SK-N-SH (cell line): Measurements from ENCODE around the gene IL6ST. TPM values are rescaled to one million over a fixed set of nuclear protein-coding genes. Genes with fewer than 3 reads are reported as not detected.
A peak's percentile ranks its signal among the peaks of the same experiment; 100 is the strongest.

Source experiments
- CTCF ChIA-PET: fragments of 300-600, 350-600 bp; formaldehyde crosslinking; extraction: SDS; loops from one replicate; lab custom pipeline; 2021; lab: Yijun Ruan, JAX
- POLR2A ChIA-PET: fragments of 350-600 bp; sonication (Branson Sonifier 250); formaldehyde crosslinking; extraction: SDS; loops from one replicate; lab custom pipeline; 2020; ENCODE audit warnings: antibody characterized with exemption, inconsistent platforms; lab: Yijun Ruan, JAX
- DNase-seq: peaks from one replicate; pipeline ENCODE4 v3.0.0; 2012
- H2AFZ ChIP-seq: fragments of 200-600 bp; sonication (generic); 2 replicates; pipeline ENCODE4 v1.8.1; 2016; ENCODE audit warnings: antibody characterized with exemption, mild to moderate bottlenecking, low read depth
- H3F3A ChIP-seq: fragments of 200-600 bp; sonication (generic); replicated peaks from 2 replicates; pipeline ENCODE3; 2016; ENCODE audit warnings: antibody characterized with exemption, mild to moderate bottlenecking; ENCODE audit not compliant: insufficient read depth
- H3K27ac ChIP-seq, 2 experiments: fragments of 200-500 bp in 1 of 2; fragments of 200-600 bp in 1 of 2; sonication (Bioruptor generic) in 1 of 2; sonication (generic), shearing (Covaris generic) in 1 of 2; 2 replicates each; pipeline versions ENCODE4 v1.5.1 to v1.6.1; 2014 to 2016; ENCODE audit warnings: low read depth in 2 of 2, inconsistent platforms in 1 of 2, low read length in 1 of 2, mild to moderate bottlenecking in 1 of 2, mixed read lengths in 1 of 2
- H3K27me3 ChIP-seq: fragments of 200-600 bp; sonication (generic), shearing (Covaris generic); 2 replicates; pipeline ENCODE4 v1.6.1; 2016; ENCODE audit warnings: mixed run types; ENCODE audit not compliant: insufficient read depth
- H3K36me3 ChIP-seq, 2 experiments: fragments of 200-500 bp in 1 of 2; fragments of 200-600 bp in 1 of 2; sonication (Bioruptor generic) in 1 of 2; sonication (generic) in 1 of 2; replicated peaks in 1 of 2; 2 replicates each; pipeline versions ENCODE3 to v1.5.1; 2014 to 2016; ENCODE audit warnings: low read length in 1 of 2, mild to moderate bottlenecking in 1 of 2; ENCODE audit not compliant: insufficient read depth in 2 of 2, control insufficient read depth in 1 of 2
- H3K4me1 ChIP-seq, 2 experiments: fragments of 200-500 bp in 1 of 2; fragments of 200-600 bp in 1 of 2; sonication (Bioruptor generic) in 1 of 2; sonication (generic), shearing (Covaris generic) in 1 of 2; 2 replicates each; pipeline versions ENCODE4 v1.5.1 to v1.6.1; 2014 to 2016; ENCODE audit warnings: low read depth in 1 of 2, low read length in 1 of 2, mixed run types in 1 of 2; ENCODE audit not compliant: insufficient read depth in 2 of 2, control insufficient read depth in 1 of 2
- H3K4me2 ChIP-seq: fragments of 200-600 bp; sonication (generic), shearing (Covaris generic); 2 replicates; pipeline ENCODE4 v1.6.1; 2017; ENCODE audit warnings: mixed run types
- H3K4me3 ChIP-seq, 2 experiments: fragments of 200-500 bp in 1 of 2; fragments of 200-600 bp in 1 of 2; sonication (Bioruptor generic) in 1 of 2; sonication (generic), shearing (Covaris generic) in 1 of 2; 2 replicates each; pipeline versions ENCODE4 v1.5.1 to v1.8.1; 2014 to 2016; ENCODE audit warnings: low read depth in 2 of 2, inconsistent platforms in 1 of 2, low read length in 1 of 2, mild to moderate bottlenecking in 1 of 2, mixed read lengths in 1 of 2, moderate library complexity in 1 of 2
- H3K79me2 ChIP-seq: fragments of 200-600 bp; sonication (generic); 2 replicates; pipeline ENCODE4 v1.8.1; 2017; ENCODE audit warnings: mild to moderate bottlenecking; ENCODE audit not compliant: insufficient read depth
- H3K9ac ChIP-seq: fragments of 200-600 bp; sonication (generic); 2 replicates; pipeline ENCODE4 v1.6.1; 2017; ENCODE audit warnings: mixed run types
- H3K9me2 ChIP-seq: fragments of 200-600 bp; sonication (generic); 2 replicates; pipeline ENCODE4 v1.6.1; 2017; ENCODE audit warnings: mixed run types
- H3K9me3 ChIP-seq: fragments of 200-600 bp; sonication (generic); 2 replicates; pipeline ENCODE4 v1.6.1; 2017; ENCODE audit warnings: mixed run types, mild to moderate bottlenecking, moderate library complexity
- H4K20me1 ChIP-seq: fragments of 200-600 bp; sonication (generic); 2 replicates; pipeline ENCODE4 v1.6.1; 2017; ENCODE audit warnings: mild to moderate bottlenecking, mixed run types; ENCODE audit not compliant: insufficient read depth
- EP300 ChIP-seq, 2 experiments: IDR thresholded peaks; 2 replicates each; pipeline versions ENCODE4 v1.4.0 to v1.6.1; 2012; ENCODE audit warnings: borderline replicate concordance in 1 of 2, low read depth in 1 of 2, low read length in 1 of 2
- EZH2phosphoT487 ChIP-seq: fragments of 200-600 bp; sonication (generic); IDR thresholded peaks from 2 replicates; pipeline ENCODE4 v1.6.1; 2017; ENCODE audit warnings: low read depth, mixed run types, mild to moderate bottlenecking, antibody characterized with exemption, moderate library complexity, borderline replicate concordance
- FOXJ3 ChIP-seq: sonication (generic); formaldehyde crosslinking; IDR thresholded peaks from 2 replicates; pipeline ENCODE4 v1.5.1; 2020; ENCODE audit warnings: mild to moderate bottlenecking, missing genetic modification reagents
- FOXM1 ChIP-seq: IDR thresholded peaks from 2 replicates; pipeline ENCODE4 v1.4.0; 2012; ENCODE audit warnings: low read depth, mild to moderate bottlenecking
- GABPA ChIP-seq: IDR thresholded peaks from 2 replicates; pipeline ENCODE4 v1.4.0; 2012; ENCODE audit warnings: low read depth, mild to moderate bottlenecking
- JUND ChIP-seq: IDR thresholded peaks from 2 replicates; pipeline ENCODE4 v1.4.0; 2012
- POLR2AphosphoS5 ChIP-seq: IDR thresholded peaks from 2 replicates; pipeline ENCODE4 v1.6.1; 2012; ENCODE audit warnings: low read depth, low read length
- RXRA ChIP-seq: IDR thresholded peaks from 2 replicates; pipeline ENCODE4 v1.4.0; 2012; ENCODE audit warnings: low read depth, mild to moderate bottlenecking, borderline replicate concordance
- SIN3A ChIP-seq: IDR thresholded peaks from 2 replicates; pipeline ENCODE4 v1.6.1; 2012; ENCODE audit warnings: low read depth, mild to moderate bottlenecking, low read length, moderate library complexity, borderline replicate concordance
- SMC3 ChIP-seq: IDR thresholded peaks from 2 replicates; pipeline ENCODE4 v1.6.1; 2012; ENCODE audit warnings: low read depth, low read length, improper control_type of control experiment
- TCF12 ChIP-seq: IDR thresholded peaks from 2 replicates; pipeline ENCODE4 v1.4.0; 2012
- TEAD4 ChIP-seq: IDR thresholded peaks from 2 replicates; pipeline ENCODE4 v1.4.0; 2012; ENCODE audit warnings: mild to moderate bottlenecking, borderline replicate concordance; ENCODE audit not compliant: insufficient read depth
- YY1 ChIP-seq: IDR thresholded peaks from 2 replicates; pipeline ENCODE4 v1.4.0; 2012; ENCODE audit warnings: low read depth, mild to moderate bottlenecking
- WGBS: methylation state at CpG from one replicate; pipeline ENCODE4 v1.1.6; 2017; ENCODE audit warnings: low lambda C conversion rate; 5-methylcytosine and 5-hydroxymethylcytosine counted together
- polyA plus RNA-seq, 3 experiments: library from polyadenylated mRNA; depleted of rRNA; stranded (reverse); fragments of >200 nt; gene quantifications; 2 replicates each; pipeline ENCODE4 v1.2.3, GENCODE V29; 2012
- TF ChIP-seq, protein P1 (sequence below): fragments of 200-600 bp; sonication (generic); IDR thresholded peaks from 2 replicates; pipeline ENCODE4 v1.6.1; 2017; ENCODE audit warnings: antibody characterized with exemption, mild to moderate bottlenecking, moderate library complexity
- TF ChIP-seq, protein P2 (sequence below): IDR thresholded peaks from 2 replicates; pipeline ENCODE4 v1.6.1; 2012; ENCODE audit warnings: mild to moderate bottlenecking, low read depth, low read length, moderate library complexity
- TF ChIP-seq, protein P3 (sequence below): IDR thresholded peaks from 2 replicates; pipeline ENCODE4 v1.4.0; 2012; ENCODE audit warnings: low read depth, borderline replicate concordance

Gene IL6ST
- polyA plus RNA-seq, 1 of the 3 experiments (the other 2 are of a cell fraction) = 16.0 TPM

DNA sequence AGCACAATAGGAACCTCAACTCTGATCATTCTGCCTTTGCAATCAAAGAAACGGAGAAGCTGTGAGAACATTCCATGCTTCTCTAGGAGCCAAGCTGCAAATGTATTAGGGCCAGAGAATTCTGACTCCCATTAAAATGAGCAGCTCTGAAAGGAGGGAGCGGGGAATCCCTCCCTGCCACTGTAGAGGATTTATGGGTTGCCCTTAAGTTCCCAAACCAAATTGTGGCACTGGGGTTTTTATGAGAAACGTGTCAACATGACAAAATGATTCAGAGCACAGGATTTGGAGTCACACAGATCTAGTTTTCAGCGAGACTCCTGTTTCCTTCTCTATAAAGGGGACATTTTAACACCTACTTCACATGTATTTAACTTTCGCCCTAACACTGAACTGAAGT, 1.8 kb downstream of the IL6ST start:
- no peaks in the 10 kb centered on the region for H3K9me2 ChIP-seq
- no peaks in the 10 kb centered on the region for H3K9me3 ChIP-seq
- peak overlapping the region; percentile 94; the same call in 1 of the 2 replicates for H3K9ac ChIP-seq
- H3K4me2 ChIP-seq = peak overlapping the region; percentile 65
- 48% methylated on average over 5 of the region's 5 CpGs for WGBS
- H3F3A ChIP-seq = peaks cover 20% of the 10 kb centered on the region
- H3K4me1 ChIP-seq = peaks cover 12 to 14% of the 10 kb centered on the region in 2 experiments; a peak in 3 of 4 replicates
- H3K36me3 ChIP-seq = no peaks in the 10 kb centered on the region
- H4K20me1 ChIP-seq = peaks cover 53% of the 10 kb centered on the region
- no peaks in the 10 kb centered on the region for H3K27me3 ChIP-seq
- no peak for DNase-seq
- CTCF ChIA-PET = interaction anchor here (1.8 kb wide), 1 partner anchor 208 kb away, joined by 6 read pairs; no protein-coding TSS in a partner anchor
- POLR2A ChIA-PET = no interaction called here
- no peak overlapping the region for H3K27ac ChIP-seq
- TF ChIP-seq, protein P1, sequence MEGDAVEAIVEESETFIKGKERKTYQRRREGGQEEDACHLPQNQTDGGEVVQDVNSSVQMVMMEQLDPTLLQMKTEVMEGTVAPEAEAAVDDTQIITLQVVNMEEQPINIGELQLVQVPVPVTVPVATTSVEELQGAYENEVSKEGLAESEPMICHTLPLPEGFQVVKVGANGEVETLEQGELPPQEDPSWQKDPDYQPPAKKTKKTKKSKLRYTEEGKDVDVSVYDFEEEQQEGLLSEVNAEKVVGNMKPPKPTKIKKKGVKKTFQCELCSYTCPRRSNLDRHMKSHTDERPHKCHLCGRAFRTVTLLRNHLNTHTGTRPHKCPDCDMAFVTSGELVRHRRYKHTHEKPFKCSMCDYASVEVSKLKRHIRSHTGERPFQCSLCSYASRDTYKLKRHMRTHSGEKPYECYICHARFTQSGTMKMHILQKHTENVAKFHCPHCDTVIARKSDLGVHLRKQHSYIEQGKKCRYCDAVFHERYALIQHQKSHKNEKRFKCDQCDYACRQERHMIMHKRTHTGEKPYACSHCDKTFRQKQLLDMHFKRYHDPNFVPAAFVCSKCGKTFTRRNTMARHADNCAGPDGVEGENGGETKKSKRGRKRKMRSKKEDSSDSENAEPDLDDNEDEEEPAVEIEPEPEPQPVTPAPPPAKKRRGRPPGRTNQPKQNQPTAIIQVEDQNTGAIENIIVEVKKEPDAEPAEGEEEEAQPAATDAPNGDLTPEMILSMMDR = no peak
- TF ChIP-seq GABPA = no peak
- no peak for TF ChIP-seq EZH2phosphoT487
- H3K4me3 ChIP-seq = peak overlapping the region; percentile 72 to 74; a peak in 3 of 4 replicates
- peaks cover 66% of the 10 kb centered on the region for H3K79me2 ChIP-seq
- no peak overlapping the region for H2AFZ ChIP-seq

DNA sequence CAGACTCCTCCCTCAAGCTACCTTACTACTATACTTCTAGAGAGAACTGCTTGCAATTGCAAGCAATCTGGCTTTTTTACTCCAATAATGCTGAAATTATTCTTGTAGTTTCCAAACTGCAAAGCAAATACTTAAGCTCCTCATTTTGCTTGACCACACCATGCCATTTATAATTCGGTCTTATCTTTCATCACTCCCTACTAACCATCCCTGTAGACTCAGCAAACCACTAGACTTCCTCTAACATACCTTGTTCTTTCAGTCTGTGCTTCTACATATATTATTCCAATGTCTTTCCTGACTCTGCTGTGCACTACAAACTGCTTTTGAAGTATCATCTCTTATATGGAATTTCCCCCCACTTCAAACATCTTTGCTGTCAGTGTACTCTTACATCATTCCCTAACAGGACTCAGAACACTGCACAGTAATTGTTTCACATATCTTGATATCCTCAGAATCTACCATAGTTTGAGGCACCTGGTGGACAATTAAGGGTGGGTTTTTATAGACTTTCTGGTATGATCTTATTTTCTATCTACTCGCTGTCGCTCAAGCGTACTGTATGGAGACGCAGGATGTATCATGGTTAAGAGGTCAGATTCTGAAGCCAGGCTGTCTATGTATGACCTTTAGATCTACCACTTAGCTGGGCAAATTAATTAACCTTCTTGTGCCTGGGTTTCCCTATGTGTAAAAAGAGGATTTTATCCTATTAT, 2.8 kb downstream of the IL6ST start:
- DNase-seq = no peak
- Histone ChIP-seq H3K9me2 (no peaks in the 10 kb centered on the region), H3K27ac (no peak overlapping the region), H3K36me3 (peaks cover 0 to under 1% of the 10 kb centered on the region in 2 experiments), H3K27me3 (no peaks in the 10 kb centered on the region), H4K20me1 (peaks cover 58% of the 10 kb centered on the region), H3K4me3 (peak overlapping the region in 1 of 2 experiments; percentile 2; a peak in 1 of 4 replicates), H3F3A (peaks cover 20% of the 10 kb centered on the region), H3K9me3 (no peaks in the 10 kb centered on the region), H3K4me1 (peaks cover 12 to 14% of the 10 kb centered on the region in 2 experiments; a peak in 3 of 4 replicates), H2AFZ (no peak overlapping the region), H3K79me2 (peaks cover 77% of the 10 kb centered on the region), H3K9ac (no peak overlapping the region), H3K4me2 (peak overlapping the region; percentile 65)
- WGBS = 88% methylated on average over 5 of the region's 5 CpGs
- ChIA-PET POLR2A (no interaction called here), CTCF (interaction anchor here (1.1 to 1.5 kb wide), 2 partner anchors 11 to 209 kb away, joined by 4 read pairs; no protein-coding TSS in a partner anchor)
- TF ChIP-seq FOXJ3 (CRISPR knock-in tag) (no peak), POLR2AphosphoS5 (no peak), TEAD4 (no peak), RXRA (no peak), EP300 (IDR thresholded peaks at IDR 0.05; ENCODE audit: borderline replicate concordance in 1 of 2, low read depth in 1 of 2, low read length in 1 of 2) (no peak), SIN3A (no peak), YY1 (no peak), FOXM1 (no peak), SMC3 (no peak), JUND (no peak), TCF12 (no peak)
- TF ChIP-seq, protein P2, sequence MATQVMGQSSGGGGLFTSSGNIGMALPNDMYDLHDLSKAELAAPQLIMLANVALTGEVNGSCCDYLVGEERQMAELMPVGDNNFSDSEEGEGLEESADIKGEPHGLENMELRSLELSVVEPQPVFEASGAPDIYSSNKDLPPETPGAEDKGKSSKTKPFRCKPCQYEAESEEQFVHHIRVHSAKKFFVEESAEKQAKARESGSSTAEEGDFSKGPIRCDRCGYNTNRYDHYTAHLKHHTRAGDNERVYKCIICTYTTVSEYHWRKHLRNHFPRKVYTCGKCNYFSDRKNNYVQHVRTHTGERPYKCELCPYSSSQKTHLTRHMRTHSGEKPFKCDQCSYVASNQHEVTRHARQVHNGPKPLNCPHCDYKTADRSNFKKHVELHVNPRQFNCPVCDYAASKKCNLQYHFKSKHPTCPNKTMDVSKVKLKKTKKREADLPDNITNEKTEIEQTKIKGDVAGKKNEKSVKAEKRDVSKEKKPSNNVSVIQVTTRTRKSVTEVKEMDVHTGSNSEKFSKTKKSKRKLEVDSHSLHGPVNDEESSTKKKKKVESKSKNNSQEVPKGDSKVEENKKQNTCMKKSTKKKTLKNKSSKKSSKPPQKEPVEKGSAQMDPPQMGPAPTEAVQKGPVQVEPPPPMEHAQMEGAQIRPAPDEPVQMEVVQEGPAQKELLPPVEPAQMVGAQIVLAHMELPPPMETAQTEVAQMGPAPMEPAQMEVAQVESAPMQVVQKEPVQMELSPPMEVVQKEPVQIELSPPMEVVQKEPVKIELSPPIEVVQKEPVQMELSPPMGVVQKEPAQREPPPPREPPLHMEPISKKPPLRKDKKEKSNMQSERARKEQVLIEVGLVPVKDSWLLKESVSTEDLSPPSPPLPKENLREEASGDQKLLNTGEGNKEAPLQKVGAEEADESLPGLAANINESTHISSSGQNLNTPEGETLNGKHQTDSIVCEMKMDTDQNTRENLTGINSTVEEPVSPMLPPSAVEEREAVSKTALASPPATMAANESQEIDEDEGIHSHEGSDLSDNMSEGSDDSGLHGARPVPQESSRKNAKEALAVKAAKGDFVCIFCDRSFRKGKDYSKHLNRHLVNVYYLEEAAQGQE = no peak
- TF ChIP-seq, protein P3, sequence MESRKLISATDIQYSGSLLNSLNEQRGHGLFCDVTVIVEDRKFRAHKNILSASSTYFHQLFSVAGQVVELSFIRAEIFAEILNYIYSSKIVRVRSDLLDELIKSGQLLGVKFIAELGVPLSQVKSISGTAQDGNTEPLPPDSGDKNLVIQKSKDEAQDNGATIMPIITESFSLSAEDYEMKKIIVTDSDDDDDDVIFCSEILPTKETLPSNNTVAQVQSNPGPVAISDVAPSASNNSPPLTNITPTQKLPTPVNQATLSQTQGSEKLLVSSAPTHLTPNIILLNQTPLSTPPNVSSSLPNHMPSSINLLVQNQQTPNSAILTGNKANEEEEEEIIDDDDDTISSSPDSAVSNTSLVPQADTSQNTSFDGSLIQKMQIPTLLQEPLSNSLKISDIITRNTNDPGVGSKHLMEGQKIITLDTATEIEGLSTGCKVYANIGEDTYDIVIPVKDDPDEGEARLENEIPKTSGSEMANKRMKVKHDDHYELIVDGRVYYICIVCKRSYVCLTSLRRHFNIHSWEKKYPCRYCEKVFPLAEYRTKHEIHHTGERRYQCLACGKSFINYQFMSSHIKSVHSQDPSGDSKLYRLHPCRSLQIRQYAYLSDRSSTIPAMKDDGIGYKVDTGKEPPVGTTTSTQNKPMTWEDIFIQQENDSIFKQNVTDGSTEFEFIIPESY = no peak
- TF ChIP-seq, protein P1 = no peak
